ENCODE data around the gene ADGRL2.
A peak's percentile ranks its signal among the peaks of the same experiment; 100 is the strongest.

The ADGRL2 gene

GRCh38 chr1:81792184-81792583 is 8.6 kb upstream of the ADGRL2 start:
- H3K27ac ChIP-seq (ENCODE audit: low read depth, low read length) = no peak overlapping the region
- H3K4me3 ChIP-seq (ENCODE audit: low read depth, low read length) = no peak overlapping the region
- no peaks in the 10 kb centered on the region for H3K27me3 ChIP-seq (ENCODE audit: control insufficient read depth, insufficient read depth, low read length)
- peaks cover 7% of the 10 kb centered on the region for H3K4me1 ChIP-seq (ENCODE audit: control insufficient read depth, insufficient read depth, low read length)
- H3K9me3 ChIP-seq (ENCODE audit: control insufficient read depth, insufficient read depth, low read depth, low read length) = no peaks in the 10 kb centered on the region
- H3K36me3 ChIP-seq (ENCODE audit: control insufficient read depth, insufficient read depth, low read length) = no peaks in the 10 kb centered on the region
- H3K9ac ChIP-seq (ENCODE audit: low read length) = no peak overlapping the region

GRCh38 chr1:81797701-81798100 is 3.0 kb upstream of the ADGRL2 start:
- Histone ChIP-seq H3K27ac (ENCODE audit: low read depth, low read length) (no peak overlapping the region), H3K9ac (ENCODE audit: low read length) (no peak overlapping the region), H3K36me3 (ENCODE audit: control insufficient read depth, insufficient read depth, low read length) (no peaks in the 10 kb centered on the region), H3K9me3 (ENCODE audit: control insufficient read depth, insufficient read depth, low read depth, low read length) (no peaks in the 10 kb centered on the region), H3K4me3 (ENCODE audit: low read depth, low read length) (no peak overlapping the region), H3K27me3 (ENCODE audit: control insufficient read depth, insufficient read depth, low read length) (no peaks in the 10 kb centered on the region), H3K4me1 (ENCODE audit: control insufficient read depth, insufficient read depth, low read length) (peaks cover 27% of the 10 kb centered on the region)

- peak overlapping the region; percentile 83 for H3K4me3 ChIP-seq (ENCODE audit: low read depth, low read length)
- peak overlapping the region; percentile 50 for H3K27ac ChIP-seq (ENCODE audit: low read depth, low read length)
- no peaks in the 10 kb centered on the region for H3K27me3 ChIP-seq (ENCODE audit: control insufficient read depth, insufficient read depth, low read length)
- peaks cover 27% of the 10 kb centered on the region for H3K4me1 ChIP-seq (ENCODE audit: control insufficient read depth, insufficient read depth, low read length)
- H3K9me3 ChIP-seq (ENCODE audit: control insufficient read depth, insufficient read depth, low read depth, low read length) = no peaks in the 10 kb centered on the region
- no peaks in the 10 kb centered on the region for H3K36me3 ChIP-seq (ENCODE audit: control insufficient read depth, insufficient read depth, low read length)
- peak overlapping the region; percentile 80 for H3K9ac ChIP-seq (ENCODE audit: low read length)
Measured at GRCh38 chr1:81799939-81800694, 617 bp upstream of the ADGRL2 start.

GRCh38 chr1:81801651-81802456 is 1.1 kb downstream of the ADGRL2 start:
- peak overlapping the region; percentile 83 for H3K4me3 ChIP-seq (ENCODE audit: low read depth, low read length)
- H3K9me3 ChIP-seq (ENCODE audit: control insufficient read depth, insufficient read depth, low read depth, low read length) = no peaks in the 10 kb centered on the region
- H3K27me3 ChIP-seq (ENCODE audit: control insufficient read depth, insufficient read depth, low read length) = no peaks in the 10 kb centered on the region
- H3K9ac ChIP-seq (ENCODE audit: low read length) = peak overlapping the region; percentile 97
- H3K27ac ChIP-seq (ENCODE audit: low read depth, low read length) = peak overlapping the region; percentile 91; the same call in 1 of the 2 replicates
- peaks cover 39% of the 10 kb centered on the region for H3K4me1 ChIP-seq (ENCODE audit: control insufficient read depth, insufficient read depth, low read length)
- H3K36me3 ChIP-seq (ENCODE audit: control insufficient read depth, insufficient read depth, low read length) = no peaks in the 10 kb centered on the region

- Histone ChIP-seq H3K4me1 (ENCODE audit: control insufficient read depth, insufficient read depth, low read length) (peaks cover 39% of the 10 kb centered on the region), H3K27me3 (ENCODE audit: control insufficient read depth, insufficient read depth, low read length) (no peaks in the 10 kb centered on the region), H3K36me3 (ENCODE audit: control insufficient read depth, insufficient read depth, low read length) (no peaks in the 10 kb centered on the region), H3K4me3 (ENCODE audit: low read depth, low read length) (peak overlapping the region; percentile 83), H3K9ac (ENCODE audit: low read length) (peak overlapping the region; percentile 97), H3K9me3 (ENCODE audit: control insufficient read depth, insufficient read depth, low read depth, low read length) (no peaks in the 10 kb centered on the region), H3K27ac (ENCODE audit: low read depth, low read length) (peak overlapping the region; percentile 89; the same call in 1 of the 2 replicates)
Measured at GRCh38 chr1:81802457-81802706, 1.6 kb downstream of the ADGRL2 start.

- peak overlapping the region; percentile 89; the same call in 1 of the 2 replicates for H3K27ac ChIP-seq (ENCODE audit: low read depth, low read length)
- peak overlapping the region; percentile 83 for H3K4me3 ChIP-seq (ENCODE audit: low read depth, low read length)
- peaks cover 37% of the 10 kb centered on the region for H3K4me1 ChIP-seq (ENCODE audit: control insufficient read depth, insufficient read depth, low read length)
- H3K36me3 ChIP-seq (ENCODE audit: control insufficient read depth, insufficient read depth, low read length) = no peaks in the 10 kb centered on the region
- no peaks in the 10 kb centered on the region for H3K27me3 ChIP-seq (ENCODE audit: control insufficient read depth, insufficient read depth, low read length)
- H3K9me3 ChIP-seq (ENCODE audit: control insufficient read depth, insufficient read depth, low read depth, low read length) = no peaks in the 10 kb centered on the region
- H3K9ac ChIP-seq (ENCODE audit: low read length) = peak overlapping the region; percentile 97
Measured at GRCh38 chr1:81802707-81803430, 2.1 kb downstream of the ADGRL2 start.

- Histone ChIP-seq H3K27me3 (ENCODE audit: control insufficient read depth, insufficient read depth, low read length) (no peaks in the 10 kb centered on the region), H3K9ac (ENCODE audit: low read length) (peak overlapping the region; percentile 97), H3K9me3 (ENCODE audit: control insufficient read depth, insufficient read depth, low read depth, low read length) (no peaks in the 10 kb centered on the region), H3K27ac (ENCODE audit: low read depth, low read length) (peak overlapping the region; percentile 89; the same call in 1 of the 2 replicates), H3K4me1 (ENCODE audit: control insufficient read depth, insufficient read depth, low read length) (peaks cover 40% of the 10 kb centered on the region), H3K4me3 (ENCODE audit: low read depth, low read length) (peak overlapping the region; percentile 83), H3K36me3 (ENCODE audit: control insufficient read depth, insufficient read depth, low read length) (no peaks in the 10 kb centered on the region)
Measured at GRCh38 chr1:81803431-81804110, 2.8 kb downstream of the ADGRL2 start.

- peak overlapping the region; percentile 3; the same call in 1 of the 2 replicates for H3K27ac ChIP-seq (ENCODE audit: low read depth, low read length)
- no peaks in the 10 kb centered on the region for H3K36me3 ChIP-seq (ENCODE audit: control insufficient read depth, insufficient read depth, low read length)
- no peaks in the 10 kb centered on the region for H3K27me3 ChIP-seq (ENCODE audit: control insufficient read depth, insufficient read depth, low read length)
- no peaks in the 10 kb centered on the region for H3K9me3 ChIP-seq (ENCODE audit: control insufficient read depth, insufficient read depth, low read depth, low read length)
- peak overlapping the region; percentile 83 for H3K4me3 ChIP-seq (ENCODE audit: low read depth, low read length)
- H3K4me1 ChIP-seq (ENCODE audit: control insufficient read depth, insufficient read depth, low read length) = peaks cover 39% of the 10 kb centered on the region
- peak overlapping the region; percentile 97 for H3K9ac ChIP-seq (ENCODE audit: low read length)
Measured at GRCh38 chr1:81804312-81804711, 3.6 kb downstream of the ADGRL2 start.

- Histone ChIP-seq H3K4me3 (ENCODE audit: low read depth, low read length) (peak overlapping the region; percentile 83), H3K4me1 (ENCODE audit: control insufficient read depth, insufficient read depth, low read length) (peaks cover 51% of the 10 kb centered on the region), H3K36me3 (ENCODE audit: control insufficient read depth, insufficient read depth, low read length) (no peaks in the 10 kb centered on the region), H3K9ac (ENCODE audit: low read length) (no peak overlapping the region), H3K27me3 (ENCODE audit: control insufficient read depth, insufficient read depth, low read length) (no peaks in the 10 kb centered on the region), H3K9me3 (ENCODE audit: control insufficient read depth, insufficient read depth, low read depth, low read length) (no peaks in the 10 kb centered on the region), H3K27ac (ENCODE audit: low read depth, low read length) (peak overlapping the region; percentile 7; the same call in 1 of the 2 replicates)
Measured at GRCh38 chr1:81805537-81806431, 5.0 kb downstream of the ADGRL2 start.

- no peaks in the 10 kb centered on the region for H3K9me3 ChIP-seq (ENCODE audit: control insufficient read depth, insufficient read depth, low read depth, low read length)
- peak overlapping the region; percentile 51 for H3K27ac ChIP-seq (ENCODE audit: low read depth, low read length)
- peak overlapping the region; percentile 83; the same call in 1 of the 2 replicates for H3K4me3 ChIP-seq (ENCODE audit: low read depth, low read length)
- H3K9ac ChIP-seq (ENCODE audit: low read length) = no peak overlapping the region
- no peaks in the 10 kb centered on the region for H3K27me3 ChIP-seq (ENCODE audit: control insufficient read depth, insufficient read depth, low read length)
- H3K36me3 ChIP-seq (ENCODE audit: control insufficient read depth, insufficient read depth, low read length) = no peaks in the 10 kb centered on the region
- peaks cover 57% of the 10 kb centered on the region for H3K4me1 ChIP-seq (ENCODE audit: control insufficient read depth, insufficient read depth, low read length)
Measured at GRCh38 chr1:81806432-81806770, 5.7 kb downstream of the ADGRL2 start.
